ENCODE data around the gene ANKRD6. TPM values are rescaled to one million over a fixed set of nuclear protein-coding genes. Genes with fewer than 3 reads are reported as not detected.

ANKRD6 gene
- total RNA-seq, 1 experiment from 2014 or later: 5.6 TPM

DNA sequence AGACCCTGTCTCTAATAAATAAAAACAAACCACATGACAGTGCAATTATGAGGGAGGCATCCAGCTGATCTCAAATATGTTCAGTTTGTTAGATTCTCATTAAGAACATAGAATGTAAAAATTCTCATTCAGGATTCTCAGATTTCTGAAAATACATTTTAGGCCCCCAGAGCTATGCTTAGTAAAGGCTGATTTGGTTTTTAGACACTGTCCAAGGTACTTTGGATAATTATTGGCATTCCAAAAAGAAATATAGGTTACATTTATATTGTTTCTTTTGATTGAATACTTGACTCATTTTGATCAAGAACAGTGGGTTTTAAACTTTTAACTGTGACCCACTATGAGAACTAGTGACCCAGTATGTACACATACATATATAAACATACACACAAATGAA is 55.5 kb downstream of the ANKRD6 start:
- TF ChIP-seq CTCF (conservative IDR thresholded peaks at IDR 0.05): no peak
- no peak overlapping the region for H2BK15ac ChIP-seq (ENCODE audit: low read depth, low read length)

More for the DNA sequence above, 55.5 kb downstream of the ANKRD6 start:
- no peak overlapping the region for H2BK5ac ChIP-seq (ENCODE audit: insufficient read length, low read length)
- Mint-ChIP-seq H3K27ac (no peak overlapping the region), H3K27me3 (ENCODE audit: low read depth) (no peaks in the 10 kb centered on the region; the same call in 1 of the 2 replicates), H3K9me3 (no peaks in the 10 kb centered on the region), H3K36me3 (ENCODE audit: insufficient read depth in 1 of 3, low read depth in 3 of 3) (no peaks in the 10 kb centered on the region), H3K4me3 (no peak overlapping the region), H3K4me1 (peaks cover 40 to 57% of the 10 kb centered on the region in 2 experiments)
- H3K4me2 ChIP-seq (ENCODE audit: insufficient read depth, insufficient read length, low read length): no peak overlapping the region
- H3K79me2 ChIP-seq (ENCODE audit: insufficient read depth, low read length): no peaks in the 10 kb centered on the region
- no peak overlapping the region for H3K23ac ChIP-seq (ENCODE audit: insufficient read length, low read depth, low read length)
- no peaks in the 10 kb centered on the region for H4K20me1 ChIP-seq (ENCODE audit: control insufficient read depth, insufficient read depth, insufficient read length)
- no peak overlapping the region for H2BK20ac ChIP-seq (ENCODE audit: low read depth, low read length, poor library complexity, severe bottlenecking)
- H4K91ac ChIP-seq (ENCODE audit: insufficient read length, low read depth, low read length): no peak overlapping the region
- H3K14ac ChIP-seq (ENCODE audit: insufficient read depth, low read length): no peak overlapping the region
- DNase-seq: no peak
- H2AFZ ChIP-seq (ENCODE audit: low read length): no peak overlapping the region
- no peak overlapping the region for H3K9ac ChIP-seq (ENCODE audit: extremely low read depth, insufficient read length, low read length)
- no peak overlapping the region for H2BK12ac ChIP-seq (ENCODE audit: insufficient read length, low read depth, low read length)
- H3K9me3 ChIP-seq (ENCODE audit: control insufficient read depth, low read depth, low read length): no peaks in the 10 kb centered on the region
- no peak overlapping the region for H2BK120ac ChIP-seq (ENCODE audit: low read depth, low read length, poor library complexity, severe bottlenecking)
- H3K27me3 ChIP-seq (ENCODE audit: insufficient read depth, low read length): no peaks in the 10 kb centered on the region
- no peak overlapping the region for H4K5ac ChIP-seq (ENCODE audit: insufficient read length, low read depth, low read length)
- no peaks in the 10 kb centered on the region for H3K23me2 ChIP-seq (ENCODE audit: insufficient read length, low read depth, low read length, poor library complexity, severe bottlenecking)
- H3K56ac ChIP-seq (ENCODE audit: insufficient read length, low read depth, low read length): no peak overlapping the region
- no peak overlapping the region for H3K27ac ChIP-seq (ENCODE audit: insufficient read length, low read depth, low read length)
- no peak overlapping the region for H2AK5ac ChIP-seq (ENCODE audit: insufficient read length, low read length)
- no peak overlapping the region for H3T11ph ChIP-seq (ENCODE audit: low read length)
- no peak overlapping the region for H4K8ac ChIP-seq (replicated peaks; ENCODE audit: insufficient read length, low read depth, low read length)
- no peak overlapping the region for H3K18ac ChIP-seq (ENCODE audit: insufficient read length, low read depth, low read length)
- no peaks in the 10 kb centered on the region for H3K79me1 ChIP-seq (ENCODE audit: insufficient read depth, low read depth, low read length, poor library complexity, severe bottlenecking)
- H3K4me1 ChIP-seq (ENCODE audit: insufficient read depth, low read length): no peaks in the 10 kb centered on the region; the same call in 1 of the 2 replicates
- H3K4ac ChIP-seq (ENCODE audit: low read depth, low read length): no peak overlapping the region
